Neural crest cell (in vitro differentiated cells): ENCODE results near the gene SPESP1. TPM values are rescaled to one million over a fixed set of nuclear protein-coding genes. Genes with fewer than 3 reads are reported as not detected.

Experiments
- DNase-seq: peaks from one replicate; pipeline ENCODE4 v3.0.0; 2021; ENCODE audit warnings: low read depth, mixed read lengths, low spot score
- H3K27ac Mint-ChIP-seq: one replicate; pipeline ENCODE4 v1.8.0; 2021; ENCODE audit warnings: mild to moderate bottlenecking, mixed read lengths; ENCODE audit not compliant: unreplicated experiment
- H3K27me3 Mint-ChIP-seq: 2 replicates; pipeline ENCODE4 v1.8.0; 2021; ENCODE audit warnings: low read depth, mild to moderate bottlenecking, mixed read lengths
- H3K36me3 Mint-ChIP-seq: 2 replicates; pipeline ENCODE4 v1.8.0; 2021; ENCODE audit warnings: low read depth, mild to moderate bottlenecking, mixed read lengths
- H3K4me1 Mint-ChIP-seq: 2 replicates; pipeline ENCODE4 v1.8.0; 2021; ENCODE audit warnings: mixed read lengths
- H3K4me3 Mint-ChIP-seq: one replicate; pipeline ENCODE4 v1.8.0; 2021; ENCODE audit warnings: mild to moderate bottlenecking, mixed read lengths
- H3K9me3 Mint-ChIP-seq: 2 replicates; pipeline ENCODE4 v1.8.0; 2021; ENCODE audit warnings: mixed read lengths
- long read RNA-seq: library from polyadenylated mRNA; unstranded; transcript quantifications from one replicate; pipeline ENCODE4 v2.0.0, GENCODE V29; 2020
- total RNA-seq: library from RNA; stranded (reverse); gene quantifications from 2 replicates; pipeline ENCODE4 v1.2.1, GENCODE V29; 2021
- TF ChIP-seq, protein P1 (sequence below): fragments of 200-600 bp; sonication (generic); conservative IDR thresholded peaks from 2 replicates; pipeline ENCODE4 v1.5.0; 2021; ENCODE audit warnings: antibody characterized with exemption, mild to moderate bottlenecking

The SPESP1 gene
- not detected in 2 replicates for total RNA-seq
- long read RNA-seq, partial matches to known transcripts: 0 of 1 reads
- long read RNA-seq, other reads (novel, unspliced or antisense): 1 of 1 reads

DNA sequence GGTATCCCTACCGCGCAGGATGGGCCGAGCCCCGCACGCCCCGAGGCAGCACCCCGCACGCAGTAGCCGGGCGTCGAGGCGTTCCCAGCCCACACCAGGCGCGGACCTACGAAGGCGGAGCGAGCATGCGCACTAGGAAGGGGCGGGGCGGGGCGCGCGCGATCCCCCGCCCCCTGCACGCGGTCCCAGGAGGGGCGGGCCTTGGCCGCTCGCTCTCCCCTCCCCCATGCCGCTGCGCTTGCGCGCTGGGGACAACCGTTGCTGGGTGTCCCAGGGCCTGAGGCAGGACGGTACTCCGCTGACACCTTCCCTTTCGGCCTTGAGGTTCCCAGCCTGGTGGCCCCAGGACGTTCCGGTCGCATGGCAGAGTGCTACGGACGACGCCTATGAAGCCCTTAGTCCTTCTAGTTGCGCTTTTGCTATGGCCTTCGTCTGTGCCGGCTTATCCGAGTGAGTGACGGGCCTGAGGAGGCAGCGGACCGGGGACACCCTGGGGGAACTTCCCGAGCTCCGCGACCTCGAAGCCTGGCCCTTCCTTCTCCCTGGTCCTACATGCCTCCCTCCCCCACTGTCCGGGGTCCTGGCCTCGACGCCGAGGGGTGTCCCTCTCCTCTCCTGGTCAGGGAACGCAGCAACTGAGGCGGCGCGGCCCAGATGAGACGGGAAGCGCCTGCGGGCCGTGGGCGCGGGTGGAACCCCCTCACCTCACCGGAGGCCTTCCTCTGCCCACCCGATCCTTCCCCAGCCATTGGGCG lies at the start of gene SPESP1:
Gene SPESP1 (plus strand): TSS at position 258 of the 755 bp plus-strand sequence. CDS start 129 bp downstream, at position 387.
- H3K27me3 Mint-ChIP-seq: peaks cover 5% of the 10 kb centered on the region
- H3K36me3 Mint-ChIP-seq: no peaks in the 10 kb centered on the region
- TF ChIP-seq, protein P1, sequence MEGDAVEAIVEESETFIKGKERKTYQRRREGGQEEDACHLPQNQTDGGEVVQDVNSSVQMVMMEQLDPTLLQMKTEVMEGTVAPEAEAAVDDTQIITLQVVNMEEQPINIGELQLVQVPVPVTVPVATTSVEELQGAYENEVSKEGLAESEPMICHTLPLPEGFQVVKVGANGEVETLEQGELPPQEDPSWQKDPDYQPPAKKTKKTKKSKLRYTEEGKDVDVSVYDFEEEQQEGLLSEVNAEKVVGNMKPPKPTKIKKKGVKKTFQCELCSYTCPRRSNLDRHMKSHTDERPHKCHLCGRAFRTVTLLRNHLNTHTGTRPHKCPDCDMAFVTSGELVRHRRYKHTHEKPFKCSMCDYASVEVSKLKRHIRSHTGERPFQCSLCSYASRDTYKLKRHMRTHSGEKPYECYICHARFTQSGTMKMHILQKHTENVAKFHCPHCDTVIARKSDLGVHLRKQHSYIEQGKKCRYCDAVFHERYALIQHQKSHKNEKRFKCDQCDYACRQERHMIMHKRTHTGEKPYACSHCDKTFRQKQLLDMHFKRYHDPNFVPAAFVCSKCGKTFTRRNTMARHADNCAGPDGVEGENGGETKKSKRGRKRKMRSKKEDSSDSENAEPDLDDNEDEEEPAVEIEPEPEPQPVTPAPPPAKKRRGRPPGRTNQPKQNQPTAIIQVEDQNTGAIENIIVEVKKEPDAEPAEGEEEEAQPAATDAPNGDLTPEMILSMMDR: no peak
- H3K27ac Mint-ChIP-seq: no peak within 1 kb of the TSS
- H3K9me3 Mint-ChIP-seq: no peaks in the 10 kb centered on the region
- DNase-seq: no peak
- no peaks in the 10 kb centered on the region for H3K4me1 Mint-ChIP-seq
- H3K4me3 Mint-ChIP-seq: no peak within 1 kb of the TSS

- no peak overlapping the region for H3K4me3 Mint-ChIP-seq
- no peak overlapping the region for H3K27ac Mint-ChIP-seq
- no peaks in the 10 kb centered on the region for H3K36me3 Mint-ChIP-seq
- no peaks in the 10 kb centered on the region for H3K4me1 Mint-ChIP-seq
- TF ChIP-seq, protein P1: no peak
- no peaks in the 10 kb centered on the region for H3K27me3 Mint-ChIP-seq
- DNase-seq: no peak
- no peaks in the 10 kb centered on the region for H3K9me3 Mint-ChIP-seq
These were observed 45.3 kb upstream of the SPESP1 start for GRCh38 chr15:68885070-68885469.

GRCh38 chr15:68887120-68887519 lies 43.2 kb upstream of the SPESP1 start:
- no peak for DNase-seq
- TF ChIP-seq, protein P1: no peak
- Mint-ChIP-seq H3K4me3 (no peak overlapping the region), H3K4me1 (no peaks in the 10 kb centered on the region), H3K9me3 (no peaks in the 10 kb centered on the region), H3K36me3 (no peaks in the 10 kb centered on the region), H3K27ac (no peak overlapping the region), H3K27me3 (no peaks in the 10 kb centered on the region)

DNA sequence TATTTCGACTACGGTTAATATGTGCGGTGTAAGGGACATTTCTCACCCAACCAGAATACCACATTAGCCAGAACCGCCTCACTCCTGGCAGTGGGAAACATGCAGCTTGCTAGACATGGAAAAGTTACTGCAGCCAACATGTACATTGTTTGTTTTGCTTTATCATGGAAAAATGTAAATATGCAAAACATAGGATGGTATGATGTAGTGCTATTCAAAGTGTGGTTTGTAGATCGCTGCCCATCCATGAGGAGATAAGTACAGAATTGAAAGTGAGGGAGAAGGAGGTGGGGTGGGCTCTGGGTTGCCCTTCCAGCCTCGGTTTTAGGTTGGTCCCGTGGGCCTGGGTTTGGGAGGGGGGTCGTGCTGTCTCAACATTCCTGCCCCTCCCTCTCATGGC lies 42.5 kb upstream of the SPESP1 start:
- TF ChIP-seq, protein P1: no peak

DNA sequence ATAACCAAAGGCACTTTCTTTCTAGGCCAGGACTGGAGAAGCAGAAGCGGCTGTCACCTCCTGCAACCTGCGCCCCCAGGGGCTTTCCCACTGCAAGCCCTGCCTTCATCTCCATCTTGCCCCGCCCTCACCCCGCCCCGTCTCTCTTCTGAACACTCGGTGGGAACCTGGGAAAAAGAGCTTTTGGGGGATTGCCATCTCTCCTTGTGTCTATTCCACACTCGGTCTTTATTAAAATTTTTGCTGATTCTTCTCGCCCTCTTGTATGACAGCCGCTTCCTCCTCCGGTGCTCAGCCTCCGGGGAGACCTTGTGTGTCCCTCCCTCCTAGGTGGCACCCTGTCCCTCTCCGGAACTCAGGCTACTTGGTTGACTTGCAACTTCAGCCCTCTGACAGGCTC lies 41.9 kb upstream of the SPESP1 start:
- TF ChIP-seq, protein P1: no peak
- H3K9me3 Mint-ChIP-seq: peaks cover 2% of the 10 kb centered on the region
- no peak for DNase-seq
- no peak overlapping the region for H3K4me3 Mint-ChIP-seq
- H3K27ac Mint-ChIP-seq: no peak overlapping the region
- H3K4me1 Mint-ChIP-seq: no peaks in the 10 kb centered on the region
- no peaks in the 10 kb centered on the region for H3K36me3 Mint-ChIP-seq
- H3K27me3 Mint-ChIP-seq: peaks cover 1% of the 10 kb centered on the region

More for the DNA sequence above, 42.5 kb upstream of the SPESP1 start:
- Mint-ChIP-seq H3K27me3 (no peaks in the 10 kb centered on the region), H3K4me3 (no peak overlapping the region), H3K36me3 (no peaks in the 10 kb centered on the region), H3K9me3 (no peaks in the 10 kb centered on the region), H3K27ac (no peak overlapping the region), H3K4me1 (no peaks in the 10 kb centered on the region)
- DNase-seq: no peak
